ENCODE data around the gene CLEC2D. TPM values are rescaled to one million over a fixed set of nuclear protein-coding genes. Genes with fewer than 3 reads are reported as not detected.

Gene CLEC2D
- total RNA-seq, 1 experiment from 2014 or later = 32.6 TPM

- Histone ChIP-seq H4K20me1 (ENCODE audit: insufficient read depth) (no peaks in the 10 kb centered on the region), H3K9me2 (ENCODE audit: insufficient read depth) (no peaks in the 10 kb centered on the region), H3K4me3 (no peak overlapping the region), H2AFZ (no peak overlapping the region), H3F3A (ENCODE audit: insufficient read depth, low read depth) (no peaks in the 10 kb centered on the region), H3K4me1 (replicated peaks; ENCODE audit: insufficient read depth) (peaks cover 22% of the 10 kb centered on the region), H3K9me3 (ENCODE audit: insufficient read depth, low read depth) (no peaks in the 10 kb centered on the region), H3K79me2 (ENCODE audit: low read depth) (no peaks in the 10 kb centered on the region), H3K27me3 (ENCODE audit: insufficient read depth, low read depth) (no peaks in the 10 kb centered on the region), H3K36me3 (ENCODE audit: low read depth) (no peaks in the 10 kb centered on the region), H3K4me2 (no peak overlapping the region), H3K27ac (no peak overlapping the region)
- no peak for TF ChIP-seq EZH2 (IDR thresholded peaks at IDR 0.05; ENCODE audit: low read depth)
- TF ChIP-seq, protein P1, sequence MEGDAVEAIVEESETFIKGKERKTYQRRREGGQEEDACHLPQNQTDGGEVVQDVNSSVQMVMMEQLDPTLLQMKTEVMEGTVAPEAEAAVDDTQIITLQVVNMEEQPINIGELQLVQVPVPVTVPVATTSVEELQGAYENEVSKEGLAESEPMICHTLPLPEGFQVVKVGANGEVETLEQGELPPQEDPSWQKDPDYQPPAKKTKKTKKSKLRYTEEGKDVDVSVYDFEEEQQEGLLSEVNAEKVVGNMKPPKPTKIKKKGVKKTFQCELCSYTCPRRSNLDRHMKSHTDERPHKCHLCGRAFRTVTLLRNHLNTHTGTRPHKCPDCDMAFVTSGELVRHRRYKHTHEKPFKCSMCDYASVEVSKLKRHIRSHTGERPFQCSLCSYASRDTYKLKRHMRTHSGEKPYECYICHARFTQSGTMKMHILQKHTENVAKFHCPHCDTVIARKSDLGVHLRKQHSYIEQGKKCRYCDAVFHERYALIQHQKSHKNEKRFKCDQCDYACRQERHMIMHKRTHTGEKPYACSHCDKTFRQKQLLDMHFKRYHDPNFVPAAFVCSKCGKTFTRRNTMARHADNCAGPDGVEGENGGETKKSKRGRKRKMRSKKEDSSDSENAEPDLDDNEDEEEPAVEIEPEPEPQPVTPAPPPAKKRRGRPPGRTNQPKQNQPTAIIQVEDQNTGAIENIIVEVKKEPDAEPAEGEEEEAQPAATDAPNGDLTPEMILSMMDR (conservative IDR thresholded peaks at IDR 0.05) = no peak
- no peak for DNase-seq
- ChIA-PET POLR2A (ENCODE audit: unreplicated experiment) (no interaction called here), CTCF (no interaction called here)
- no TSS peak for BruUV-seq (replicated peaks)
- intact Hi-C loops (cut with micrococcal nuclease; ENCODE audit: unreplicated experiment) = no loop called here
Measured at GRCh38 chr12:9745199-9745598, 75.7 kb downstream of the CLEC2D start.

Other genes starting within 250 kb of the CLEC2D start
- gene KLRB1, start 61.8 kb upstream of the CLEC2D start, total RNA-seq (2021) = not detected in 2 replicates
- not detected in 2 replicates for gene CLECL1, start 63.4 kb downstream of the CLEC2D start, total RNA-seq (2021)
- gene CD69, start 91.2 kb downstream of the CLEC2D start, total RNA-seq (2021) = not detected in 2 replicates
- not detected in 2 replicates for gene KLRF1, start 157.8 kb downstream of the CLEC2D start, total RNA-seq (2021)
- gene CLEC2B, start 199.6 kb downstream of the CLEC2D start, total RNA-seq (2021) = 3.4 and 3.9 TPM in 2 replicates
- gene KLRF2, start 211.8 kb downstream of the CLEC2D start, total RNA-seq (2021) = not detected in 2 replicates

Measured in PC-9 (cell line).